PC-3 (cell line): ENCODE results near the gene PCDHGA10. TPM values are rescaled to one million over a fixed set of nuclear protein-coding genes. Genes with fewer than 3 reads are reported as not detected.

Source experiments
- ATAC-seq: fragments of 200-7000 bp; cut with Tn5 transposase; 2 replicates; pipeline ENCODE4 v1.9.1; 2020; ENCODE audit warnings: mild to moderate bottlenecking, moderate library complexity
- BruUV-seq: library from RNA; stranded (reverse); fragments of 400-500 nt; replicated peaks from 2 replicates; lab custom pipeline; 2021; lab: Mats Ljungman, UMichigan
- CTCF ChIA-PET: fragments of 300-600 bp; sonication (Branson Sonifier 250); formaldehyde crosslinking; loops from one replicate; lab custom pipeline; 2022; ENCODE audit warnings: antibody characterized with exemption; lab: Charles Lee
- POLR2A ChIA-PET: fragments of 300-600 bp; sonication (Branson Sonifier 250); formaldehyde crosslinking; loops from one replicate; lab custom pipeline; 2022; ENCODE audit warnings: antibody characterized with exemption; ENCODE audit not compliant: unreplicated experiment; lab: Charles Lee
- DNase-seq: peaks from one replicate; pipeline ENCODE4 v3.0.0-alpha.2; 2015
- H2AFZ ChIP-seq: fragments of 300-600 bp; sonication (generic); 2 replicates; pipeline ENCODE4 v1.6.0; 2016; ENCODE audit warnings: antibody characterized with exemption, low read length
- H3F3A ChIP-seq: fragments of 300-600 bp; sonication (generic); one replicate; pipeline ENCODE4 v1.6.0; 2017; ENCODE audit warnings: antibody characterized with exemption, low read length, control low read depth, mild to moderate bottlenecking; ENCODE audit not compliant: unreplicated experiment
- H3K27ac ChIP-seq: fragments of 300-600 bp; sonication (generic); 2 replicates; pipeline ENCODE4 v1.5.1; 2016; ENCODE audit warnings: mild to moderate bottlenecking, low read length
- H3K27me3 ChIP-seq: fragments of 300-600 bp; sonication (generic); 2 replicates; pipeline ENCODE4 v1.6.1; 2016; ENCODE audit warnings: low read length, mixed read lengths
- H3K36me3 ChIP-seq: fragments of 300-600 bp; sonication (generic); 2 replicates; pipeline ENCODE4 v1.6.1; 2016; ENCODE audit warnings: low read depth, mixed run types, low read length, mixed read lengths
- H3K4me1 ChIP-seq: fragments of 300-600 bp; sonication (generic); 2 replicates; pipeline ENCODE4 v1.5.1; 2016; ENCODE audit warnings: low read length; ENCODE audit not compliant: insufficient read depth
- H3K4me2 ChIP-seq: fragments of 300-600 bp; sonication (generic); 2 replicates; pipeline ENCODE4 v1.6.0; 2016; ENCODE audit warnings: low read length
- H3K4me3 ChIP-seq: fragments of 300-600 bp; sonication (generic); 2 replicates; pipeline ENCODE4 v1.5.1; 2016; ENCODE audit warnings: mild to moderate bottlenecking, low read length, mixed read lengths
- H3K79me2 ChIP-seq: fragments of 300-600 bp; sonication (generic); 2 replicates; pipeline ENCODE4 v1.6.1; 2017; ENCODE audit warnings: low read length, mixed read lengths
- H3K9ac ChIP-seq: fragments of 300-600 bp; sonication (generic); 2 replicates; pipeline ENCODE4 v1.6.0; 2016; ENCODE audit warnings: mild to moderate bottlenecking, low read length
- H3K9me2 ChIP-seq: fragments of 300-600 bp; sonication (generic); replicated peaks from 2 replicates; pipeline ENCODE4 v1.6.1; 2016; ENCODE audit warnings: mixed run types, low read length, mixed read lengths
- H3K9me3 ChIP-seq: fragments of 300-600 bp; sonication (generic); 2 replicates; pipeline ENCODE4 v1.6.1; 2016; ENCODE audit warnings: low read length, mixed read lengths
- H4K20me1 ChIP-seq: fragments of 300-600 bp; sonication (generic); 2 replicates; pipeline ENCODE4 v1.6.1; 2016; ENCODE audit warnings: low read length, mixed read lengths
- EZH2 ChIP-seq: fragments of 300-600 bp; sonication (generic); IDR thresholded peaks from one replicate; pipeline ENCODE4 v1.6.1; 2017; ENCODE audit warnings: antibody characterized with exemption, mild to moderate bottlenecking, low read length; ENCODE audit not compliant: unreplicated experiment
- EZH2phosphoT487 ChIP-seq: fragments of 300-600 bp; sonication (generic); IDR thresholded peaks from 2 replicates; pipeline ENCODE4 v1.6.1; 2018; ENCODE audit warnings: mild to moderate bottlenecking, antibody characterized with exemption, low read length, borderline replicate concordance
- intact Hi-C: fragments of 100-400 bp; cut with micrococcal nuclease; formaldehyde crosslinking; loops from 2 replicates; pipeline ENCODE4 v1.9.0; 2023
- total RNA-seq: library from RNA; depleted of rRNA; stranded (reverse); fragments of >200 nt; gene quantifications from 2 replicates; pipeline ENCODE4 v1.2.3, GENCODE V29; 2014
- TF ChIP-seq, protein P1 (sequence below): fragments of 300-600 bp; sonication (generic); conservative IDR thresholded peaks from 2 replicates; pipeline ENCODE4 v1.5.1; 2017; ENCODE audit warnings: antibody characterized with exemption, low read depth, mild to moderate bottlenecking, low read length

The PCDHGA10 gene
- total RNA-seq, 1 experiment from 2014 or later: 0.84 TPM

DNA sequence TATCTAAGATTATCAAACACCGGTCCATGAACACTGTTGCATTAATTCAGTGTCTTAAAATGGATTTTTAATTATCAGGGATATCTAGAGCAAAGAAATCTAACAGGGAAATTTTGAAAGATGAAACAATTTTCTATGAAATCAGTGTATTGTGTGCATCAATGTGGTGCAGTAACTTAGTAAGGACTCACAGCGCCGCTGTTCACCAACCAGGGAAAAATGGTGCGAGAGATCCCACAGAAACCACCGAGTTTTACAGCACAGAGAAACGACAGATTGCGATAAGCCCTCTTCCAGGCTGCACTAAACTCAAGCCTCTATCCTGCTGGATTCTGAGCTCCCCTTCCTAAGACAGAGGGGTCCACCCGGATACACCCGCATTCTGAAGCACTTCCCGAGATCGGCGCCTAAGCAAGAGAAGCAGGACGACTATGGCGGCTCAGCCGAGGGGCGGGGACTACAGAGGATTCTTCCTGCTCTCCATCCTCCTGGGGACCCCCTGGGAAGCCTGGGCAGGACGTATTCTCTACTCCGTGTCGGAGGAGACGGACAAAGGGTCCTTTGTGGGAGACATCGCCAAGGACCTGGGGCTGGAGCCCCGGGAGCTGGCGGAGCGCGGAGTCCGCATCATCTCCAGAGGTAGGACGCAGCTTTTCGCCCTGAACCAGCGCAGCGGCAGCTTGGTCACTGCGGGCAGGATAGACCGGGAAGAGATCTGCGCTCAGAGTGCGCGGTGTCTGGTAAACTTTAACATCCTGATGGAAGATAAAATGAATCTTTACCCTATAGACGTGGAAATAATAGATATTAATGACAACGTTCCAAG is 30.1 kb upstream of the PCDHGA10 start, which contains the start of gene PCDHGA7:
PCDHGA7 (plus strand) TSS at position 274 of the 826 bp plus-strand sequence; CDS start at position 432, 158 bp downstream.
- H3K9ac ChIP-seq: no peak within 1 kb of the TSS
- ChIA-PET POLR2A (no interaction called here), CTCF (no interaction called here)
- intact Hi-C loops: no loop called here
- no peaks in the 10 kb centered on the region for H3F3A ChIP-seq
- ATAC-seq (no peak), DNase-seq (no peak)
- H2AFZ ChIP-seq: no peak within 1 kb of the TSS
- H3K79me2 ChIP-seq: no peaks in the 10 kb centered on the region
- H4K20me1 ChIP-seq: no peaks in the 10 kb centered on the region
- no TSS peak for BruUV-seq
- H3K27ac ChIP-seq: no peak within 1 kb of the TSS
- no peaks in the 10 kb centered on the region for H3K9me2 ChIP-seq
- TF ChIP-seq EZH2: no peak
- no peak for TF ChIP-seq EZH2phosphoT487
- TF ChIP-seq, protein P1, sequence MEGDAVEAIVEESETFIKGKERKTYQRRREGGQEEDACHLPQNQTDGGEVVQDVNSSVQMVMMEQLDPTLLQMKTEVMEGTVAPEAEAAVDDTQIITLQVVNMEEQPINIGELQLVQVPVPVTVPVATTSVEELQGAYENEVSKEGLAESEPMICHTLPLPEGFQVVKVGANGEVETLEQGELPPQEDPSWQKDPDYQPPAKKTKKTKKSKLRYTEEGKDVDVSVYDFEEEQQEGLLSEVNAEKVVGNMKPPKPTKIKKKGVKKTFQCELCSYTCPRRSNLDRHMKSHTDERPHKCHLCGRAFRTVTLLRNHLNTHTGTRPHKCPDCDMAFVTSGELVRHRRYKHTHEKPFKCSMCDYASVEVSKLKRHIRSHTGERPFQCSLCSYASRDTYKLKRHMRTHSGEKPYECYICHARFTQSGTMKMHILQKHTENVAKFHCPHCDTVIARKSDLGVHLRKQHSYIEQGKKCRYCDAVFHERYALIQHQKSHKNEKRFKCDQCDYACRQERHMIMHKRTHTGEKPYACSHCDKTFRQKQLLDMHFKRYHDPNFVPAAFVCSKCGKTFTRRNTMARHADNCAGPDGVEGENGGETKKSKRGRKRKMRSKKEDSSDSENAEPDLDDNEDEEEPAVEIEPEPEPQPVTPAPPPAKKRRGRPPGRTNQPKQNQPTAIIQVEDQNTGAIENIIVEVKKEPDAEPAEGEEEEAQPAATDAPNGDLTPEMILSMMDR: no peak
- H3K4me2 ChIP-seq: no peak within 1 kb of the TSS
- no peaks in the 10 kb centered on the region for H3K4me1 ChIP-seq
- no peaks in the 10 kb centered on the region for H3K36me3 ChIP-seq
- H3K4me3 ChIP-seq: no peak within 1 kb of the TSS
- 0 out of 2 replicates have a peak, but pooled peaks cover 3% of the 10 kb centered on the region for H3K9me3 ChIP-seq
- H3K27me3 ChIP-seq: no peaks in the 10 kb centered on the region

DNA sequence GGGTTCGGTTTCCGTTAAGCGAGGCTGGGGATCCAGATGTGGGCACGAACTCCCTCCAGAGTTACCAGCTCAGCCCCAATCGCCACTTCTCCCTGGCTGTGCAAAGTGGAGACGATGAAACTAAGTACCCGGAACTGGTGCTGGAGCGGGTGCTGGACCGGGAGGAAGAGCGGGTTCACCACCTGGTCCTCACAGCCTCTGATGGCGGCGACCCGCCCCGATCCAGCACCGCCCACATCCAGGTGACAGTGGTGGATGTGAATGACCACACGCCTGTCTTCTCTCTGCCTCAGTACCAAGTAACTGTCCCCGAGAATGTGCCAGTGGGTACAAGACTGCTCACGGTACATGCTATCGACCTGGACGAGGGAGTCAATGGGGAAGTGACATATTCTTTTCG is 29.4 kb upstream of the PCDHGA10 start:
- no peak overlapping the region for H3K4me2 ChIP-seq
- POLR2A ChIA-PET: no interaction called here
- no peak overlapping the region for H3K27ac ChIP-seq
- no peak for DNase-seq
- H3K36me3 ChIP-seq: no peaks in the 10 kb centered on the region
- H3K4me1 ChIP-seq: no peaks in the 10 kb centered on the region
- no peak for ATAC-seq
- no peaks in the 10 kb centered on the region for H3F3A ChIP-seq
- intact Hi-C loops: no loop called here
- no peak overlapping the region for H3K4me3 ChIP-seq
- no peaks in the 10 kb centered on the region for H4K20me1 ChIP-seq
- CTCF ChIA-PET: no interaction called here
- H3K27me3 ChIP-seq: no peaks in the 10 kb centered on the region
- no TSS peak for BruUV-seq
- no peak overlapping the region for H3K9ac ChIP-seq
- TF ChIP-seq EZH2phosphoT487: no peak
- TF ChIP-seq EZH2: no peak
- H2AFZ ChIP-seq: no peak overlapping the region
- 0 out of 2 replicates have a peak, but pooled peaks cover 4% of the 10 kb centered on the region for H3K9me3 ChIP-seq
- H3K79me2 ChIP-seq: no peaks in the 10 kb centered on the region
- no peaks in the 10 kb centered on the region for H3K9me2 ChIP-seq

DNA sequence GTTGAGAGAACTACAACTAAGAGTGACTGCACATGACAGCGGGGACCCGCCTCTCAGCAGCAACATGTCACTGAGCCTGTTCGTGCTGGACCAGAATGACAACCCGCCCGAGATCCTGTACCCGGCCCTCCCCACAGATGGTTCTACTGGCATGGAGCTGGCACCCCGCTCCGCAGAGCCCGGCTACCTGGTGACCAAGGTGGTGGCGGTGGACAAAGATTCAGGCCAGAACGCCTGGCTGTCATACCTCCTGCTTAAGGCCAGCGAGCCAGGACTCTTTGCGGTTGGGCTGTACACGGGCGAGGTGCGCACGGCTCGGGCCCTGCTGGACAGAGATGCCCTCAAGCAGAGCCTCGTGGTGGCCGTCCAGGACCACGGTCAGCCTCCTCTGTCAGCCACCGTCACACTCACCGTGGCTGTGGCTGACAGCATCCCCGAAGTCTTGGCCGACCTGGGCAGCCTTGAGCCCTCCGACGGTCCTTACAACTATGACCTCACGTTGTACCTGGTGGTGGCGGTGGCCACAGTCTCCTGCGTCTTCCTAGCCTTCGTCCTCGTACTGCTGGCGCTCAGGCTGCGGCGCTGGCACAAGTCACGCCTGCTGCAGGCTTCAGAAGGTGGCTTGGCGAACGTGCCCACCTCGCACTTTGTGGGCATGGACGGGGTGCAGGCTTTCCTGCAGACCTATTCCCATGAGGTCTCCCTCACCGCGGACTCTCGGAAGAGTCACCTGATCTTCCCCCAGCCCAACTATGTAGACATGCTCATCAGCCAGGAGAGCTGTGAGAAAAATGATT is 28.1 kb upstream of the PCDHGA10 start:
- ATAC-seq (no peak), DNase-seq (no peak)
- TF ChIP-seq EZH2phosphoT487 (no peak), EZH2 (no peak)
- TF ChIP-seq, protein P1: no peak
- H3K4me1 ChIP-seq: no peaks in the 10 kb centered on the region
- H3K9me2 ChIP-seq: no peaks in the 10 kb centered on the region
- H4K20me1 ChIP-seq: no peaks in the 10 kb centered on the region
- no peak overlapping the region for H3K27ac ChIP-seq
- no peak overlapping the region for H3K4me2 ChIP-seq
- no peaks in the 10 kb centered on the region for H3F3A ChIP-seq
- no peak overlapping the region for H2AFZ ChIP-seq
- H3K27me3 ChIP-seq: no peaks in the 10 kb centered on the region
- no peaks in the 10 kb centered on the region for H3K36me3 ChIP-seq
- BruUV-seq: no TSS peak
- H3K4me3 ChIP-seq: no peak overlapping the region
- H3K9me3 ChIP-seq: 0 out of 2 replicates have a peak, but pooled peaks cover 6% of the 10 kb centered on the region
- ChIA-PET CTCF (no interaction called here), POLR2A (no interaction called here)
- H3K79me2 ChIP-seq: no peaks in the 10 kb centered on the region
- intact Hi-C loops: no loop called here
- no peak overlapping the region for H3K9ac ChIP-seq
